Stimulated activated CD8-positive, alpha-beta memory T cell treated with anti-CD3 and anti-CD28 coated beads, Interleukin-4, amount 100 ng/mL, for 24 hours (primary cell): ENCODE results near the gene SMCO3.
A peak's percentile ranks its signal among the peaks of the same experiment; 100 is the strongest.

ENCODE experiments used
- DNase-seq: peaks from one replicate; pipeline ENCODE4 v3.0.0-alpha.2; 2020; ENCODE audit warnings: low read depth

The SMCO3 gene

GRCh38 chr12:14827043-14827442 lies 13.1 kb upstream of the SMCO3 start:
- no peak for DNase-seq

- no peak for DNase-seq
These were observed 12.5 kb upstream of the SMCO3 start for GRCh38 chr12:14826491-14826890.

- no peak for DNase-seq
These were observed 11.3 kb upstream of the SMCO3 start for GRCh38 chr12:14825256-14825655.

- no peak for DNase-seq
These were observed 10.1 kb upstream of the SMCO3 start for GRCh38 chr12:14824012-14824634.

- no peak for DNase-seq
These were observed 2.5 kb downstream of the SMCO3 start for GRCh38 chr12:14811486-14811885.

- DNase-seq: no peak
These were observed 3.0 kb downstream of the SMCO3 start for GRCh38 chr12:14810953-14811483.

- no peak for DNase-seq
These were observed 3.6 kb downstream of the SMCO3 start for GRCh38 chr12:14810167-14810952.

GRCh38 chr12:14803830-14804160 lies 10.2 kb downstream of the SMCO3 start:
- DNase-seq: no peak

- DNase-seq: peak; percentile 72
These were observed 10.8 kb downstream of the SMCO3 start, which contains the start of the genes C12orf60 and WBP11 for GRCh38 chr12:14803011-14803829. Gene C12orf60, plus strand, starts transcription at chr12:14803670. Its CDS starts 19,266 bp downstream, at chr12:14822936. Gene WBP11, minus strand, starts transcription at chr12:14803478. Its CDS starts 2,095 bp downstream, at chr12:14801383.

- DNase-seq: no peak
These were observed 11.3 kb downstream of the SMCO3 start for GRCh38 chr12:14802721-14803010.

- no peak for DNase-seq
These were observed 11.7 kb downstream of the SMCO3 start for GRCh38 chr12:14802247-14802646.

- DNase-seq: no peak
These were observed 18.9 kb downstream of the SMCO3 start for GRCh38 chr12:14795028-14795448.

- DNase-seq: no peak
These were observed 28.4 kb downstream of the SMCO3 start for GRCh38 chr12:14785568-14785967.

GRCh38 chr12:14784471-14784870 lies 29.5 kb downstream of the SMCO3 start:
- DNase-seq: no peak

- no peak for DNase-seq
These were observed 31.2 kb downstream of the SMCO3 start for GRCh38 chr12:14782756-14783155.

- no peak for DNase-seq
These were observed 32.4 kb downstream of the SMCO3 start for GRCh38 chr12:14781563-14781962.

- no peak for DNase-seq
These were observed 33.1 kb downstream of the SMCO3 start for GRCh38 chr12:14780859-14781258.

GRCh38 chr12:14779834-14780233 lies 34.1 kb downstream of the SMCO3 start:
- no peak for DNase-seq

GRCh38 chr12:14777271-14777670 lies 36.7 kb downstream of the SMCO3 start:
- no peak for DNase-seq

GRCh38 chr12:14776236-14776961 lies 37.6 kb downstream of the SMCO3 start:
- no peak for DNase-seq

- no peak for DNase-seq
These were observed 38.4 kb downstream of the SMCO3 start for GRCh38 chr12:14775636-14775980.
